ENCODE measurements around the gene TTI1.

TTI1 gene

GRCh38 chr20:37934634-37935375 lies 98.5 kb downstream of the TTI1 start:
- no peak for DNase-seq

GRCh38 chr20:37933786-37934633 lies 99.2 kb downstream of the TTI1 start:
- DNase-seq = no peak
